A172 (cell line): ENCODE results near the gene NOG. TPM values are rescaled to one million over a fixed set of nuclear protein-coding genes. Genes with fewer than 3 reads are reported as not detected.

Experiments used
- DNase-seq: peaks from one replicate; pipeline ENCODE4 v3.0.0-alpha.2; 2015; ENCODE audit warnings: low spot score
- total RNA-seq: library from RNA; depleted of rRNA; stranded (reverse); fragments of >200 nt; shearing (Covaris generic); gene quantifications from 2 replicates; pipeline ENCODE4 v1.2.3, GENCODE V29; 2014

The NOG gene
- total RNA-seq, 1 experiment from 2014 or later: 94.6 TPM

- peak; percentile 21 for DNase-seq
Measured at GRCh38 chr17:56596691-56597494, 3.4 kb downstream of the NOG start.

GRCh38 chr17:56597495-56597990 is 4.0 kb downstream of the NOG start:
- DNase-seq: peak; percentile 24

GRCh38 chr17:56598466-56598865 is 5.0 kb downstream of the NOG start:
- DNase-seq: peak; percentile 75

GRCh38 chr17:56599088-56599487 is 5.6 kb downstream of the NOG start:
- no peak for DNase-seq

GRCh38 chr17:56599566-56599965 is 6.1 kb downstream of the NOG start:
- no peak for DNase-seq

GRCh38 chr17:56600256-56600655 is 6.8 kb downstream of the NOG start:
- DNase-seq: no peak

- DNase-seq: no peak
Measured at GRCh38 chr17:56601591-56601990, 8.1 kb downstream of the NOG start.

- DNase-seq: no peak
Measured at GRCh38 chr17:56602292-56603130, 9.0 kb downstream of the NOG start.

- peak; percentile 10 for DNase-seq
Measured at GRCh38 chr17:56603486-56604238, 10.2 kb downstream of the NOG start.

- DNase-seq: no peak
Measured at GRCh38 chr17:56604691-56605290, 11.3 kb downstream of the NOG start.

- no peak for DNase-seq
Measured at GRCh38 chr17:56608944-56609343, 15.4 kb downstream of the NOG start.

GRCh38 chr17:56610321-56610720 is 16.8 kb downstream of the NOG start:
- DNase-seq: no peak

- no peak for DNase-seq
Measured at GRCh38 chr17:56613131-56613530, 19.6 kb downstream of the NOG start.

- DNase-seq: no peak
Measured at GRCh38 chr17:56614522-56614921, 21.0 kb downstream of the NOG start.

GRCh38 chr17:56616239-56616638 is 22.7 kb downstream of the NOG start:
- DNase-seq: no peak

GRCh38 chr17:56623383-56623782 is 29.9 kb downstream of the NOG start:
- no peak for DNase-seq

- no peak for DNase-seq
Measured at GRCh38 chr17:56624309-56624708, 30.8 kb downstream of the NOG start.

- no peak for DNase-seq
Measured at GRCh38 chr17:56624912-56625311, 31.4 kb downstream of the NOG start.

GRCh38 chr17:56629531-56630075 is 36.1 kb downstream of the NOG start:
- peak; percentile 42 for DNase-seq

GRCh38 chr17:56630202-56630601 is 36.7 kb downstream of the NOG start:
- no peak for DNase-seq

GRCh38 chr17:56633681-56634080 is 40.2 kb downstream of the NOG start:
- DNase-seq: no peak
